Measurements from ENCODE around the gene ARL4A. TPM values are rescaled to one million over a fixed set of nuclear protein-coding genes. Genes with fewer than 3 reads are reported as not detected.

The ARL4A gene
- total and polyA plus RNA-seq, 11 donors = 10.5 to 25.9 (median 14.5) TPM

- Histone ChIP-seq H3K9me3 (no peaks in the 10 kb centered on the region), H3K4me1 (no peaks in the 10 kb centered on the region), H3K27ac (no peak overlapping the region), H3K36me3 (no peaks in the 10 kb centered on the region), H3K4me3 (no peak overlapping the region), H3K27me3 (no peaks in the 10 kb centered on the region)
- DNase-seq = no peak
- no peak for ATAC-seq
- intact Hi-C loops (cut with DNase I) = no loop called here
- no peak for TF ChIP-seq CTCF (IDR thresholded peaks at IDR 0.05)
- TF ChIP-seq POLR2A (IDR thresholded peaks at IDR 0.05) = no peak
Measured at GRCh38 chr7:12708314-12708713, 20.9 kb downstream of the ARL4A start.

GRCh38 chr7:12709726-12710502 is 22.5 kb downstream of the ARL4A start:
- intact Hi-C loops (cut with DNase I) = no loop called here
- Histone ChIP-seq H3K27ac (no peak overlapping the region), H3K9me3 (no peaks in the 10 kb centered on the region), H3K4me1 (peaks cover 0 to 2% (median 0%) of the 10 kb centered on the region in 12 donors), H3K27me3 (no peaks in the 10 kb centered on the region), H3K4me3 (no peak overlapping the region), H3K36me3 (no peaks in the 10 kb centered on the region)
- ATAC-seq (peak in 1 of 4 donors; percentile 31), DNase-seq (no peak)
- WGBS, 4 donors = 95 to 97% (median 96%) methylated on average over 2 of the region's 2 CpGs
- TF ChIP-seq POLR2A (IDR thresholded peaks at IDR 0.05) = no peak
- no peak for TF ChIP-seq CTCF (IDR thresholded peaks at IDR 0.05)

- Histone ChIP-seq H3K36me3 (no peaks in the 10 kb centered on the region), H3K4me3 (no peak overlapping the region), H3K27ac (no peak overlapping the region), H3K27me3 (no peaks in the 10 kb centered on the region), H3K4me1 (peaks cover 0 to 13% (median 6%) of the 10 kb centered on the region in 12 donors), H3K9me3 (no peaks in the 10 kb centered on the region)
- DNase-seq (no peak), ATAC-seq (no peak)
- intact Hi-C loops (cut with DNase I) = no loop called here
- 91 to 99% (median 95%) methylated on average over 10 to 11 of the region's 11 CpGs for WGBS, 4 donors
- TF ChIP-seq CTCF (IDR thresholded peaks at IDR 0.05) = no peak
- TF ChIP-seq POLR2A (IDR thresholded peaks at IDR 0.05) = no peak
Measured at GRCh38 chr7:12711124-12711523, 23.7 kb downstream of the ARL4A start.

- Histone ChIP-seq H3K36me3 (no peaks in the 10 kb centered on the region), H3K4me3 (no peak overlapping the region), H3K27ac (no peak overlapping the region), H3K27me3 (no peaks in the 10 kb centered on the region), H3K9me3 (no peaks in the 10 kb centered on the region), H3K4me1 (peaks cover 0 to 24% (median 12%) of the 10 kb centered on the region in 12 donors)
- DNase-seq = no peak
- intact Hi-C loops (cut with DNase I) = no loop called here
- no peak for ATAC-seq
- WGBS, 4 donors = 51 to 67% (median 57%) methylated on average over 2 of the region's 2 CpGs
- TF ChIP-seq POLR2A (IDR thresholded peaks at IDR 0.05) (no peak), CTCF (IDR thresholded peaks at IDR 0.05) (no peak)
Measured at GRCh38 chr7:12712236-12712635, 24.8 kb downstream of the ARL4A start.

Measured in heart left ventricle (tissue), 16 donors.